H9 (cell line): ENCODE data around the gene GREB1L. TPM values are rescaled to one million over a fixed set of nuclear protein-coding genes. Genes with fewer than 3 reads are reported as not detected.

ENCODE experiments used
- DNase-seq: peaks from one replicate; pipeline ENCODE4 v3.0.0-alpha.2; 2017
- H2AFZ ChIP-seq: one replicate; pipeline ENCODE4 v1.6.1; 2013; ENCODE audit warnings: mild to moderate bottlenecking, low read length, control low read depth, moderate library complexity
- H2AK5ac ChIP-seq: 2 replicates; pipeline ENCODE4 v1.6.1; 2013; ENCODE audit warnings: low read length, control low read depth, mixed read lengths; ENCODE audit not compliant: insufficient read length
- H2BK120ac ChIP-seq: one replicate; pipeline ENCODE4 v1.6.1; 2013; ENCODE audit warnings: low read depth, mild to moderate bottlenecking, low read length, control low read depth, inconsistent platforms; ENCODE audit not compliant: poor library complexity, severe bottlenecking
- H2BK12ac ChIP-seq: 2 replicates; pipeline ENCODE4 v1.6.1; 2013; ENCODE audit warnings: low read length, control low read depth, mixed read lengths, low read depth; ENCODE audit not compliant: insufficient read length
- H2BK15ac ChIP-seq: 2 replicates; pipeline ENCODE4 v1.6.1; 2013; ENCODE audit warnings: low read depth, low read length, control low read depth
- H2BK20ac ChIP-seq: one replicate; pipeline ENCODE4 v1.6.1; 2013; ENCODE audit warnings: low read depth, mild to moderate bottlenecking, low read length, control low read depth, inconsistent platforms; ENCODE audit not compliant: poor library complexity, severe bottlenecking
- H2BK5ac ChIP-seq: 2 replicates; pipeline ENCODE4 v1.6.1; 2013; ENCODE audit warnings: low read length, control low read depth, mixed read lengths; ENCODE audit not compliant: insufficient read length
- H3K14ac ChIP-seq: 2 replicates; pipeline ENCODE4 v1.6.1; 2013; ENCODE audit warnings: low read length, control low read depth; ENCODE audit not compliant: insufficient read depth
- H3K18ac ChIP-seq: 2 replicates; pipeline ENCODE4 v1.6.1; 2013; ENCODE audit warnings: low read depth, mild to moderate bottlenecking, mixed read lengths, low read length, control low read depth; ENCODE audit not compliant: insufficient read length
- H3K23ac ChIP-seq: 2 replicates; pipeline ENCODE4 v1.6.1; 2013; ENCODE audit warnings: low read length, control low read depth, mixed read lengths, low read depth; ENCODE audit not compliant: insufficient read length
- H3K23me2 ChIP-seq: 2 replicates; pipeline ENCODE4 v1.6.1; 2013; ENCODE audit warnings: low read depth, mild to moderate bottlenecking, mixed read lengths, low read length, control low read depth; ENCODE audit not compliant: insufficient read length, poor library complexity, severe bottlenecking
- H3K27ac ChIP-seq: 2 replicates; pipeline ENCODE4 v1.5.1; 2013; ENCODE audit warnings: low read length, control low read depth, mixed read lengths, low read depth; ENCODE audit not compliant: insufficient read length
- H3K27me3 ChIP-seq: 2 replicates; pipeline ENCODE4 v1.6.1; 2013; ENCODE audit warnings: low read length, control low read depth, inconsistent platforms; ENCODE audit not compliant: insufficient read depth
- H3K4ac ChIP-seq: 2 replicates; pipeline ENCODE4 v1.6.1; 2013; ENCODE audit warnings: low read depth, mild to moderate bottlenecking, control low read depth, inconsistent platforms, low read length, moderate library complexity
- H3K4me1 ChIP-seq: 2 replicates; pipeline ENCODE4 v1.6.1; 2013; ENCODE audit warnings: low read length, control low read depth, inconsistent platforms; ENCODE audit not compliant: insufficient read depth
- H3K4me2 ChIP-seq: 2 replicates; pipeline ENCODE4 v1.6.1; 2013; ENCODE audit warnings: low read length, control low read depth, mixed read lengths; ENCODE audit not compliant: insufficient read length, insufficient read depth
- H3K56ac ChIP-seq: 2 replicates; pipeline ENCODE4 v1.6.1; 2013; ENCODE audit warnings: low read depth, mild to moderate bottlenecking, mixed read lengths, low read length, control low read depth; ENCODE audit not compliant: insufficient read length
- H3K79me1 ChIP-seq: 2 replicates; pipeline ENCODE4 v1.6.1; 2013; ENCODE audit warnings: low read depth, mild to moderate bottlenecking, moderate library complexity, low read length, control low read depth, inconsistent platforms; ENCODE audit not compliant: insufficient read depth, poor library complexity, severe bottlenecking
- H3K79me2 ChIP-seq: 2 replicates; pipeline ENCODE4 v1.6.1; 2013; ENCODE audit warnings: low read length, control low read depth, inconsistent platforms; ENCODE audit not compliant: insufficient read depth
- H3K9ac ChIP-seq: 2 replicates; pipeline ENCODE4 v1.6.1; 2013; ENCODE audit warnings: low read length, control low read depth, mixed read lengths; ENCODE audit not compliant: insufficient read length; ENCODE audit errors: extremely low read depth
- H3K9me3 ChIP-seq: one replicate; pipeline ENCODE4 v1.6.1; 2013; ENCODE audit warnings: low read depth, low read length, inconsistent platforms; ENCODE audit not compliant: control insufficient read depth
- H3T11ph ChIP-seq: one replicate; pipeline ENCODE4 v1.6.1; 2013; ENCODE audit warnings: mild to moderate bottlenecking, low read length, control low read depth, inconsistent platforms
- H4K20me1 ChIP-seq: one replicate; pipeline ENCODE4 v1.6.1; 2013; ENCODE audit not compliant: control insufficient read depth, insufficient read length, insufficient read depth
- H4K5ac ChIP-seq: 2 replicates; pipeline ENCODE4 v1.6.1; 2013; ENCODE audit warnings: low read depth, mild to moderate bottlenecking, mixed read lengths, low read length, control low read depth; ENCODE audit not compliant: insufficient read length
- H4K8ac ChIP-seq: replicated peaks from 2 replicates; pipeline ENCODE4 v1.6.1; 2013; ENCODE audit warnings: low read length, control low read depth, mixed read lengths, low read depth; ENCODE audit not compliant: insufficient read length
- H4K91ac ChIP-seq: 2 replicates; pipeline ENCODE4 v1.6.1; 2013; ENCODE audit warnings: low read depth, mild to moderate bottlenecking, moderate library complexity, mixed read lengths, low read length, control low read depth; ENCODE audit not compliant: insufficient read length
- H3K27ac Mint-ChIP-seq, 3 experiments: 2 replicates in 2 of 3; 3 replicates in 1 of 3; pipeline ENCODE4 v1.8.0; 2020 to 2021; ENCODE audit warnings: mixed read lengths in 3 of 3, mild to moderate bottlenecking in 1 of 3, moderate library complexity in 1 of 3
- H3K27me3 Mint-ChIP-seq: 2 replicates; pipeline ENCODE4 v1.8.0; 2021; ENCODE audit warnings: low read depth, mild to moderate bottlenecking, moderate library complexity, mixed read lengths
- H3K36me3 Mint-ChIP-seq, 3 experiments: 2 replicates in 2 of 3; 3 replicates in 1 of 3; pipeline ENCODE4 v1.8.0; 2020 to 2021; ENCODE audit warnings: low read depth in 3 of 3, mixed read lengths in 3 of 3; ENCODE audit not compliant: insufficient read depth in 1 of 3
- H3K4me1 Mint-ChIP-seq, 2 experiments: 2 replicates each; pipeline ENCODE4 v1.8.0; 2020; ENCODE audit warnings: mixed read lengths in 2 of 2
- H3K4me3 Mint-ChIP-seq, 2 experiments: 2 replicates in 1 of 2; 3 replicates in 1 of 2; pipeline ENCODE4 v1.8.0; 2020 to 2021; ENCODE audit warnings: mild to moderate bottlenecking in 2 of 2, mixed read lengths in 2 of 2, moderate library complexity in 1 of 2
- H3K9me3 Mint-ChIP-seq, 2 experiments: 2 replicates in 1 of 2; 3 replicates in 1 of 2; pipeline ENCODE4 v1.8.0; 2020; ENCODE audit warnings: mild to moderate bottlenecking in 2 of 2, mixed read lengths in 2 of 2, moderate library complexity in 1 of 2
- CTCF ChIP-seq: fragments of 200-600 bp; sonication (generic); conservative IDR thresholded peaks from 3 replicates; pipeline ENCODE4 v1.8.0; 2021; ENCODE audit warnings: antibody characterized with exemption, mild to moderate bottlenecking
- WGBS: extraction: QIAGEN DNeasy Blood & Tissue Kit; methylation state at CpG from one replicate; pipeline ENCODE4 v1.1.7; 2013; ENCODE audit warnings: missing lambda C conversion rate, low lambda C conversion rate, mixed read lengths; ENCODE audit not compliant: insufficient read length; ENCODE audit errors: extremely low coverage; 5-methylcytosine and 5-hydroxymethylcytosine counted together
- total RNA-seq: library from RNA; stranded (reverse); gene quantifications from 2 replicates; pipeline ENCODE4 v1.2.1, GENCODE V29; 2021

Gene GREB1L
- total RNA-seq, 1 experiment from 2014 or later, result 2.7 TPM

GRCh38 chr18:21336846-21337245, 94.8 kb downstream of the GREB1L start:
- Histone ChIP-seq H2BK15ac (no peak overlapping the region), H4K20me1 (no peaks in the 10 kb centered on the region), H2BK5ac (no peak overlapping the region), H3K27ac (no peak overlapping the region), H2AK5ac (no peak overlapping the region), H3K27me3 (no peaks in the 10 kb centered on the region), H3K14ac (no peak overlapping the region), H2AFZ (no peak overlapping the region), H3K9me3 (no peaks in the 10 kb centered on the region), H3K4me1 (no peaks in the 10 kb centered on the region), H3K79me2 (no peaks in the 10 kb centered on the region), H4K91ac (no peak overlapping the region), H3K23ac (no peak overlapping the region), H2BK12ac (no peak overlapping the region), H2BK20ac (no peak overlapping the region), H3K23me2 (no peaks in the 10 kb centered on the region), H3K79me1 (no peaks in the 10 kb centered on the region), H2BK120ac (no peak overlapping the region), H3K4me2 (no peak overlapping the region), H3T11ph (no peak overlapping the region), H4K8ac (no peak overlapping the region), H3K56ac (no peak overlapping the region), H3K4ac (no peak overlapping the region), H3K9ac (no peak overlapping the region), H3K18ac (no peak overlapping the region), H4K5ac (no peak overlapping the region)
- H3K27ac Mint-ChIP-seq, result no peak overlapping the region
- peaks cover 9 to 15% of the 10 kb centered on the region in 2 experiments for H3K4me1 Mint-ChIP-seq
- WGBS, result no CpG with 5 or more reads among the region's 2 CpGs
- H3K27me3 Mint-ChIP-seq, result peaks cover 4% of the 10 kb centered on the region
- DNase-seq, result no peak
- H3K36me3 Mint-ChIP-seq, result no peaks in the 10 kb centered on the region; a peak in 1 of 7 replicates
- H3K9me3 Mint-ChIP-seq, result no peaks in the 10 kb centered on the region
- H3K4me3 Mint-ChIP-seq, result no peak overlapping the region
- no peak for TF ChIP-seq CTCF
